B cell (primary cell): Measurements from ENCODE around the gene TSPAN17. TPM values are rescaled to one million over a fixed set of nuclear protein-coding genes. Genes with fewer than 3 reads are reported as not detected.

Experiments used
- ATAC-seq: fragments of 200-7000 bp; cut with Tn5 transposase; one replicate; pipeline ENCODE4 v1.10.0; 2021; ENCODE audit warnings: low read depth, mild to moderate bottlenecking, moderate number of reproducible peaks, moderate library complexity
- CTCF ChIA-PET: fragments of 350-600 bp; sonication (Branson Sonifier 250); formaldehyde crosslinking; loops from one replicate; lab custom pipeline; 2021; ENCODE audit warnings: antibody characterized with exemption, inconsistent platforms; lab: Charles Lee
- POLR2A ChIA-PET: fragments of 350-600 bp; sonication (Branson Sonifier 250); formaldehyde crosslinking; loops from one replicate; lab custom pipeline; 2021; ENCODE audit warnings: antibody characterized with exemption; lab: Charles Lee
- DNase-seq: peaks from one replicate; pipeline ENCODE4 v3.0.0; 2013
- H2AFZ ChIP-seq: 2 replicates; pipeline ENCODE4 v1.6.1; 2012; ENCODE audit warnings: mild to moderate bottlenecking, low read depth, low read length; ENCODE audit not compliant: insufficient read depth, poor library complexity, severe bottlenecking
- H3K27ac ChIP-seq, 2 donors: 1 replicate in 1 of 2; 2 replicates in 1 of 2; pipeline ENCODE4 v1.5.1; 2012 to 2013; ENCODE audit warnings: low read length in 2 of 2, mild to moderate bottlenecking in 2 of 2, moderate library complexity in 1 of 2
- H3K27me3 ChIP-seq, 4 experiments: fragments of 200-600 bp in 1 of 4; sonication (generic) in 1 of 4; replicated peaks in 1 of 4; 1 replicate in 2 of 4; 2 replicates in 2 of 4; pipeline versions ENCODE4 v1.6.1 to v1.7.0; 2013 to 2016; ENCODE audit warnings: low read length in 3 of 4, mild to moderate bottlenecking in 2 of 4, mixed read lengths in 1 of 4, moderate library complexity in 1 of 4; ENCODE audit not compliant: insufficient read depth in 4 of 4, control insufficient read depth in 3 of 4; ENCODE audit errors: control extremely low read depth in 1 of 4
- H3K36me3 ChIP-seq, 2 experiments: replicated peaks in 1 of 2; 1 replicate in 1 of 2; 2 replicates in 1 of 2; pipeline versions ENCODE4 v1.6.1 to v1.7.1; 2013; ENCODE audit warnings: low read length in 1 of 2; ENCODE audit not compliant: insufficient read depth in 2 of 2, control insufficient read depth in 1 of 2; ENCODE audit errors: control extremely low read depth in 1 of 2, extremely low read depth in 1 of 2
- H3K4me1 ChIP-seq, 2 donors: fragments of 200-600 bp in 1 of 2; sonication (generic) in 1 of 2; 1 replicate in 1 of 2; 2 replicates in 1 of 2; pipeline versions ENCODE4 v1.5.1 to v1.6.1; 2013 to 2017; ENCODE audit warnings: low read length in 2 of 2; ENCODE audit not compliant: control insufficient read depth in 2 of 2, insufficient read depth in 2 of 2
- H3K4me2 ChIP-seq: replicated peaks from 2 replicates; pipeline ENCODE3; 2012; ENCODE audit warnings: mild to moderate bottlenecking, low read depth, low read length; ENCODE audit not compliant: poor library complexity, severe bottlenecking
- H3K4me3 ChIP-seq, 5 experiments: fragments of 200-600 bp in 1 of 5; sonication (generic) in 1 of 5; 1 replicate in 3 of 5; 2 replicates in 2 of 5; pipeline versions ENCODE4 v1.5.1 to v1.7.0; 2011 to 2016; ENCODE audit warnings: low read length in 4 of 5, mild to moderate bottlenecking in 4 of 5, low read depth in 2 of 5, control low read depth in 1 of 5, moderate library complexity in 1 of 5; ENCODE audit not compliant: insufficient read depth in 1 of 5; ENCODE audit errors: control extremely low read depth in 1 of 5, extremely low read depth in 1 of 5
- H3K79me2 ChIP-seq: fragments of 200-600 bp; sonication (generic); one replicate; pipeline ENCODE4 v1.6.0; 2016; ENCODE audit warnings: low read length; ENCODE audit not compliant: control insufficient read depth, insufficient read depth
- H3K9ac ChIP-seq: fragments of 200-600 bp; sonication (generic); 2 replicates; pipeline ENCODE4 v1.6.1; 2017; ENCODE audit warnings: mild to moderate bottlenecking, low read length, moderate library complexity
- H3K9me3 ChIP-seq, 3 donors: one replicate each; pipeline versions ENCODE4 v1.6.1 to v1.7.1; 2013; ENCODE audit warnings: low read length in 2 of 3; ENCODE audit not compliant: control insufficient read depth in 2 of 3, insufficient read depth in 1 of 3; ENCODE audit errors: control extremely low read depth in 1 of 3
- H4K20me1 ChIP-seq: 2 replicates; pipeline ENCODE4 v1.6.0; 2012; ENCODE audit warnings: mild to moderate bottlenecking, low read length; ENCODE audit not compliant: insufficient read depth, control insufficient read depth, poor library complexity, severe bottlenecking
- H3K27ac Mint-ChIP-seq: one replicate; pipeline ENCODE4 v1.8.0; 2021; ENCODE audit warnings: mixed read lengths
- H3K27me3 Mint-ChIP-seq: one replicate; pipeline ENCODE4 v1.8.0; 2021; ENCODE audit warnings: mixed read lengths
- H3K4me1 Mint-ChIP-seq: one replicate; pipeline ENCODE4 v1.8.0; 2021; ENCODE audit warnings: mixed read lengths
- H3K4me3 Mint-ChIP-seq: one replicate; pipeline ENCODE4 v1.8.0; 2021; ENCODE audit warnings: mixed read lengths
- H3K9me3 Mint-ChIP-seq: one replicate; pipeline ENCODE4 v1.8.0; 2022; ENCODE audit warnings: mixed read lengths; ENCODE audit not compliant: insufficient read depth
- CTCF ChIP-seq: fragments of 200-600 bp; IDR thresholded peaks from one replicate; pipeline ENCODE4 v1.8.0; 2022; ENCODE audit warnings: antibody characterized with exemption, mild to moderate bottlenecking
- EZH2 ChIP-seq: IDR thresholded peaks from 2 replicates; pipeline ENCODE4 v1.6.1; 2012; ENCODE audit warnings: borderline replicate concordance, low read depth, mild to moderate bottlenecking, moderate library complexity, low read length; ENCODE audit not compliant: insufficient read depth, poor library complexity, severe bottlenecking
- WGBS: methylation state at CpG from one replicate; pipeline ENCODE4 v1.1.5; 2013; ENCODE audit warnings: missing lambda C conversion rate; ENCODE audit not compliant: insufficient coverage; 5-methylcytosine and 5-hydroxymethylcytosine counted together
- intact Hi-C: fragments of 100-400 bp; cut with micrococcal nuclease; formaldehyde crosslinking; loops from one replicate; pipeline ENCODE4 v1.10.0; 2022
- polyA plus RNA-seq: library from polyadenylated mRNA; depleted of rRNA; stranded (reverse); fragments of >200 nt; gene quantifications from 2 replicates; pipeline ENCODE4 v1.2.3, GENCODE V29; 2012
- total RNA-seq, 2 donors: library from RNA; stranded (reverse); fragments of 120-200 nt in 1 of 2; gene quantifications; 1 replicate in 1 of 2; 2 replicates in 1 of 2; pipeline versions ENCODE4 v1.2.3 to v1.2.4, GENCODE V29; 2013 to 2022

Gene TSPAN17
- total and polyA plus RNA-seq, 2 donors (not counting 1 experiment from before 2014, with no cell fraction given): 20.5 to 21.0 TPM

- ATAC-seq: no peak
- intact Hi-C loops: loop anchor here (2.0 to 5.0 kb wide), 2 partner anchors 21 to 89 kb away; partner anchors contain the start of gene GPRIN1
- Histone ChIP-seq H3K27ac (no peak overlapping the region), H3K9ac (no peak overlapping the region), H2AFZ (no peak overlapping the region), H3K9me3 (peaks cover 0 to 22% (median 0%) of the 10 kb centered on the region in 3 donors), H3K4me2 (peak overlapping the region; percentile 100), H3K4me1 (peaks cover 56 to 68% of the 10 kb centered on the region in 2 donors), H3K27me3 (peaks cover 0 to 43% (median 20%) of the 10 kb centered on the region in 4 experiments), H4K20me1 (no peaks in the 10 kb centered on the region), H3K79me2 (no peaks in the 10 kb centered on the region), H3K36me3 (no peaks in the 10 kb centered on the region), H3K4me3 (peak overlapping the region in 1 of 5 experiments; percentile 69)
- ChIA-PET POLR2A (interaction anchor here (0.7 to 0.8 kb wide), 2 partner anchors 10 to 99 kb away, joined by 4 read pairs; no protein-coding TSS in a partner anchor), CTCF (interaction anchor here (1.2 to 2.9 kb wide), 4 partner anchors 10 to 29 kb away, joined by 3 to 21 read pairs (median 8); partner anchors contain the start of gene TSPAN17)
- Mint-ChIP-seq H3K27me3 (peaks cover 27% of the 10 kb centered on the region), H3K9me3 (no peaks in the 10 kb centered on the region), H3K4me1 (peaks cover 58% of the 10 kb centered on the region), H3K27ac (no peak overlapping the region), H3K4me3 (peak overlapping the region; percentile 86)
- WGBS: 80% methylated on average over 4 of the region's 7 CpGs
- TF ChIP-seq CTCF (no peak), EZH2 (no peak)
- no peak for DNase-seq
Observed at GRCh38 chr5:176631383-176632200, 15.7 kb upstream of the TSPAN17 start.

- 94% methylated on average over 2 of the region's 2 CpGs for WGBS
- H3K36me3 ChIP-seq: no peaks in the 10 kb centered on the region
- POLR2A ChIA-PET: no interaction called here
- Mint-ChIP-seq H3K4me1 (peaks cover 49% of the 10 kb centered on the region), H3K27ac (no peak overlapping the region), H3K9me3 (no peaks in the 10 kb centered on the region), H3K27me3 (peaks cover 22% of the 10 kb centered on the region), H3K4me3 (no peak overlapping the region)
- intact Hi-C loops: loop anchor here (5.0 kb wide), 1 partner anchor 90 kb away; no protein-coding TSS in a partner anchor
- no peak for DNase-seq
- H2AFZ ChIP-seq: no peak overlapping the region
- peaks cover 48 to 59% of the 10 kb centered on the region in 2 donors for H3K4me1 ChIP-seq
- peaks cover 0 to 22% (median 0%) of the 10 kb centered on the region in 3 donors for H3K9me3 ChIP-seq
- no peaks in the 10 kb centered on the region for H3K79me2 ChIP-seq
- no peak overlapping the region for H3K4me2 ChIP-seq
- no peak overlapping the region for H3K4me3 ChIP-seq
- H3K27me3 ChIP-seq: peaks cover 0 to 47% (median 20%) of the 10 kb centered on the region in 4 experiments
- H3K9ac ChIP-seq: no peak overlapping the region
- H4K20me1 ChIP-seq: no peaks in the 10 kb centered on the region
- H3K27ac ChIP-seq: no peak overlapping the region
- CTCF ChIA-PET: interaction anchor here (0.7 to 1.3 kb wide), 2 partner anchors 26 to 440 kb away, joined by 3 to 4 read pairs; no protein-coding TSS in a partner anchor
- no peak for ATAC-seq
- TF ChIP-seq EZH2 (no peak), CTCF (no peak)
Observed at GRCh38 chr5:176632745-176633144, 14.5 kb upstream of the TSPAN17 start.
